NCI-H748 (cell line): ENCODE data around the gene TRIM69.
"Not testable (repeated sequence)": the region's sequence is repeated elsewhere in the genome, so short reads cannot be mapped to it uniquely, and the experiment has no call there.

Experiments used
- DNase-seq: peaks from one replicate; lab custom pipeline; 2025; ENCODE audit not compliant: unreplicated experiment; lab: John Stamatoyannopoulos, UW

The TRIM69 gene

GRCh38 chr15:44715797-44716334 is 20.5 kb upstream of the TRIM69 start:
- DNase-seq: no peak

GRCh38 chr15:44716983-44717602 is 19.2 kb upstream of the TRIM69 start:
- no peak for DNase-seq

DNA sequence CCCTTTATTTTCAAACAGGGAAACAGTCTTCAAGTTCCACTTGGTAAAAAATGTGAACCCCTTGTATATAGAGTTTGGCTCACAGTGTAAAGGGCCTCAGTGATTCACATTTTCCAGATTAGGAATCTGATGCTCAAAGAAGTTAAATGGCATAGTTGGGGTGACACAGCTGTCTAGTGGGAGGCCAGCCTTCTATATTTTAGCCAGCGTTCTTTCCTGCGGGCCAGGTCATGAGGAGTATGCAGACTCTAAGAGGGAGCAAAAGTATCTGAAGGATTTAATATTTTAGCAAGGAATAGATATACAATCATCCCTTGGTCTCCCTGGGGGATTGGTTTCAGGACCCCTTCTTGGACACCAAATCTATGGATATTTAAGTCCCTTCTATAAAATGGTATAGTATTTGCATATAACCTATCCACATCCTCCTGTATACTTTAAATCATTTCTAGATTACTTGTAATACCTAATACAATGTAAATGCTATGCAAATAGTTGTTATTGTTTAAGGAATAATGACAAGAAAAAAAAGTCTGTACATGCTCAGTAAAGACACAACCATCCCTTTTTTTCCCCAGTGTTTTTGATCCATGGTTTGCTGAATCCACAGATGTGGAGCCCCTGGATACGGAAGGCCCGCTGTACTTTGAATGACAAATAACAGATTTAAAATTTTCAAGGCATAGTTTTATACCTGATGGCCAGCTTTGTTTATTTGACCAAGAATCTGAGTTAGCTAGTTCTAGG is 18.0 kb upstream of the TRIM69 start:
- DNase-seq: no peak

DNA sequence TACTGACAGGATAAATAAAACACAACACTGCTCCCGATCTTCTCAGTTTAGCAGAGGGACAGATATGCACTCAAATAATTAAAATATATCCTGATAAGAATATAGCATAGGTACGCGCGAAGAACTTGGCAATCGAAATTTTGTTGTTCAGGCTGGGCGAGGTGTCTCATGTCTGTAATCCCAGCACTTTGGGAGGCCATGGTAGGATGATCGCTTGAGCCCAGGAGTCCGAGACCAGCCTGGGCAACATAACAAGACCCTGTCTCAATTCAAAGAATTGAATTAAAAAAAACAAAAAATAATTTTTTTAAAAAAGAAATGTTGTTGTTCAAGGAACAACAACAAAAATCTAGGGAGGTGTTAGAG is 17.4 kb upstream of the TRIM69 start:
- no peak for DNase-seq

GRCh38 chr15:44719293-44719999 is 16.9 kb upstream of the TRIM69 start:
- no peak for DNase-seq

- DNase-seq: not testable (repeated sequence)
Measured at GRCh38 chr15:44720000-44720435, 16.3 kb upstream of the TRIM69 start.

GRCh38 chr15:44720460-44721176 is 15.7 kb upstream of the TRIM69 start:
- DNase-seq: no peak

DNA sequence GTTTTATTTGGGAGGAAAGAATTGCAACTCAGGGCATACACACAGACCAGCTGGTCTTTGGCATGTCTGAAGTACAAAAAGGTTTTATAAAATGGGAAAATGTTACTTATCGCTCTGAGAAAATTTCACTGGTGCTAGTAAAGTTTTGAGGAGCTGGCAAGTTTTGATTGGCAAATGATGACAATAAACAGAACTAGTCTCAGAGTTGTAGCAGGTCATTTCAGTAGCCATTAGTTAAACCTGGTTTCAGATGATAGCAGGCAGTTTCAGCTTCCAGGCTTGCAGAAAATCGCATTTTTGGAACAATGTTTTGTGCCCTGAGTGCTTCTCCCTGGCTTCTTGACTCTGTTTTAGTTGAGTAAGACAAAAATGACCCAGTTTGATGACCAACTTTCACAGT is 14.3 kb upstream of the TRIM69 start:
- DNase-seq: no peak

GRCh38 chr15:44726136-44726535 is 10.2 kb upstream of the TRIM69 start:
- DNase-seq: no peak

- no peak for DNase-seq
Measured at GRCh38 chr15:44726568-44727484, 9.5 kb upstream of the TRIM69 start.

- no peak for DNase-seq
Measured at GRCh38 chr15:44727485-44728231, 8.7 kb upstream of the TRIM69 start.

- DNase-seq: not testable (repeated sequence)
Measured at GRCh38 chr15:44728232-44728575, 8.1 kb upstream of the TRIM69 start.

- DNase-seq: peak; percentile 96
Measured at GRCh38 chr15:44728576-44729407, 7.5 kb upstream of the TRIM69 start.

DNA sequence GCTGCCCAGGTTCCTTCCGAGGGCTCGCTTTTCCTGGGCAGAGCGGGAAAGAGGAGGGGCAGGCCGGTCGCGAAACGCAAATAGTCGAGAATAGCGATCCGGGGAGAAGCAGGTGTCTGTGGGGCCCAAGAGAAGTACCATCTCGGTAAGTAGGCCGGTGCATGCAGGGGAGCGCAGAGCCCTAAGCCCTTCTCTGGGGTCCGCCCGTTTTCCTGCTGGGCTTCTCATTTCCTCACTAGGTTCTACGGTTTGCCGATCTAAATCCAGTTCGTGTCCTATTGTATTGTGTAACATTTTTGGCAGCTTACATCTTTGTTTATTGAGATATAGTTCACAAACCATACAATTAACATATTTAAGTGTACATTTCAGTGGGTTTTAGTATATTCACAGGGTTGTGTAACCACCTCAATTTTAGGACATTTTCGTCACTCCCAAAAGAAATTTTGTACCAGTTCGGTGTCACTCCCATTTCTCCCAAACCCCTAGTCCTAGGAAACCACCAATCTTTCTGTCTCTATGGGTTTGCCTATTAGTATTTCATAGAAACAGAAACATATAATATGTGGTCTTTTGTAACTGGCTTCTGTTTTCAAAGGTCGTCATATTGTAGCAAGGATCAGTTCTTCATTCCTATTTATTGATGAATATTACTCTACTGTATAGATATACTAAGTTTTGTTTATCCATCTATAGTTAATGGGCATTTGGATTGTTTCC is 6.8 kb upstream of the TRIM69 start:
- DNase-seq: peak; percentile 75

- no peak for DNase-seq
Measured at GRCh38 chr15:44734839-44735481, 1.4 kb upstream of the TRIM69 start.

GRCh38 chr15:44735482-44736180 is 697 bp upstream of the TRIM69 start:
- no peak for DNase-seq
